Fibroblast of villous mesenchyme (primary cell): Measurements from ENCODE around the gene CDC42EP3. TPM values are rescaled to one million over a fixed set of nuclear protein-coding genes. Genes with fewer than 3 reads are reported as not detected.

ENCODE experiments used
- DNase-seq: peaks from one replicate; pipeline ENCODE4 v3.0.0-alpha.2; 2010; ENCODE audit warnings: low read depth
- H3K4me3 ChIP-seq: 2 replicates; pipeline ENCODE4 v1.5.1; 2011; ENCODE audit warnings: low read depth, mild to moderate bottlenecking, low read length
- CTCF ChIP-seq: IDR thresholded peaks from 2 replicates; pipeline ENCODE4 v1.5.1; 2012; ENCODE audit warnings: low read depth, mild to moderate bottlenecking, low read length; ENCODE audit not compliant: insufficient read depth
- total RNA-seq: library from RNA; depleted of rRNA; stranded (reverse); fragments of >200 nt; gene quantifications from 2 replicates; pipeline ENCODE4 v1.2.3, GENCODE V29; 2012

Gene CDC42EP3
- total RNA-seq, 1 donor: 132 TPM

GRCh38 chr2:37616677-37617005 is 54.8 kb downstream of the CDC42EP3 start:
- no peak overlapping the region for H3K4me3 ChIP-seq
- TF ChIP-seq CTCF: no peak
- DNase-seq: peak; percentile 98

GRCh38 chr2:37615804-37616676 is 55.4 kb downstream of the CDC42EP3 start:
- no peak overlapping the region for H3K4me3 ChIP-seq
- DNase-seq: no peak
- no peak for TF ChIP-seq CTCF

GRCh38 chr2:37614061-37614738 is 57.2 kb downstream of the CDC42EP3 start:
- H3K4me3 ChIP-seq: no peak overlapping the region
- TF ChIP-seq CTCF: no peak
- peak; percentile 89 for DNase-seq

- DNase-seq: no peak
- TF ChIP-seq CTCF: no peak
- H3K4me3 ChIP-seq: no peak overlapping the region
These were observed 59.1 kb downstream of the CDC42EP3 start for GRCh38 chr2:37612382-37612781.

- peak; percentile 85 for DNase-seq
- no peak for TF ChIP-seq CTCF
These were observed 60.7 kb downstream of the CDC42EP3 start for GRCh38 chr2:37610638-37611289.

GRCh38 chr2:37609782-37610181 is 61.7 kb downstream of the CDC42EP3 start:
- no peak for TF ChIP-seq CTCF
- H3K4me3 ChIP-seq: no peak overlapping the region
- DNase-seq: no peak

More at GRCh38 chr2:37610638-37611289, 60.7 kb downstream of the CDC42EP3 start:
- H3K4me3 ChIP-seq: no peak overlapping the region
